HepG2 (cell line): Measurements from ENCODE around the gene TXNL4A.

ENCODE experiments used
- POLR2A ChIP-seq, 2 experiments: IDR thresholded peaks; 2 replicates each; pipeline ENCODE4 v1.6.1; 2011; ENCODE audit warnings: low read depth in 2 of 2, low read length in 2 of 2, mild to moderate bottlenecking in 1 of 2, moderate library complexity in 1 of 2; ENCODE audit not compliant: insufficient read depth in 1 of 2
- TF ChIP-seq, protein P1 (sequence below): sonication (generic); formaldehyde crosslinking; IDR thresholded peaks from 2 replicates; pipeline ENCODE4 v1.5.0; 2020; ENCODE audit warnings: mild to moderate bottlenecking, missing genetic modification reagents

DNA sequence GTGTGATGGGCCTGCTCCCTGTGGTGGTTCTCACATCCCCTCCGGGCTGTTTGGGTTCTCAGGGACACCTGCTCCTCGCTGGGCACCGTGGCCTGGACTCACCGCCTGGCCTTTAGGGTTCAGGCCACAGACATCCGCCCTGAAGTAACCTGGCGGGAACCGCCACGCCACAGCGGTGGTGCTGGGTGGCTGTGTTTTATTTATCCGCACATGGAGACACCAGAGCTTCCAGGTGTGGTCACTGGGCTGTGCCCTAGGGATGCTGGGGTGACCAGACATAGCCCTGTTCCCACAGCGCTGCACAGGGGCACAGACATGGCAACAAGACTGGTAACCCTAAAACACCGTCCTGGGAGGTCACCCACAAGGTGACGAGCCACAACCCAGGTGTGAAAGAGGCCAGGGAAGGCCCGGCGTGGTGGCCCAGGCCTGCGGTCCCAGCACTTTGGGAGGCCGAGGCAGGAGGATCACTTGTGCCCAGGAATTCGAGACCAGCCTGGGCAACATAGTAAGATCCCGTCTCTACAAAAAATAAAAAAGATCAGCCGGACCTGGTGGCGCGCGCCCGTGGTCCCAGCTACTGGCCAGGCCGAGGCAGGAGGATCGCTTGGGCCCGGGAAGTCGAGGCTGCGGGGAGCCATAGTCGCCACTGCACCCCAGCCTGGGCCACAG, 24.6 kb downstream of the TXNL4A start:
- TF ChIP-seq, protein P1, sequence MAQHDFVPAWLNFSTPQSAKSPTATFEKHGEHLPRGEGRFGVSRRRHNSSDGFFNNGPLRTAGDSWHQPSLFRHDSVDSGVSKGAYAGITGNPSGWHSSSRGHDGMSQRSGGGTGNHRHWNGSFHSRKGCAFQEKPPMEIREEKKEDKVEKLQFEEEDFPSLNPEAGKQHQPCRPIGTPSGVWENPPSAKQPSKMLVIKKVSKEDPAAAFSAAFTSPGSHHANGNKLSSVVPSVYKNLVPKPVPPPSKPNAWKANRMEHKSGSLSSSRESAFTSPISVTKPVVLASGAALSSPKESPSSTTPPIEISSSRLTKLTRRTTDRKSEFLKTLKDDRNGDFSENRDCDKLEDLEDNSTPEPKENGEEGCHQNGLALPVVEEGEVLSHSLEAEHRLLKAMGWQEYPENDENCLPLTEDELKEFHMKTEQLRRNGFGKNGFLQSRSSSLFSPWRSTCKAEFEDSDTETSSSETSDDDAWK: no peak
- no peak for TF ChIP-seq POLR2A (IDR thresholded peaks at IDR 0.05; ENCODE audit: insufficient read depth in 1 of 2, low read depth in 2 of 2, low read length in 2 of 2)
